ENCODE measurements around the gene SLC66A2. TPM values are rescaled to one million over a fixed set of nuclear protein-coding genes. Genes with fewer than 3 reads are reported as not detected.
A peak's percentile ranks its signal among the peaks of the same experiment; 100 is the strongest.
"Not testable (repeated sequence)": the region's sequence is repeated elsewhere in the genome, so short reads cannot be mapped to it uniquely, and the experiment has no call there.

Gene SLC66A2
- total RNA-seq, 1 experiment from 2014 or later = 53.1 TPM

DNA sequence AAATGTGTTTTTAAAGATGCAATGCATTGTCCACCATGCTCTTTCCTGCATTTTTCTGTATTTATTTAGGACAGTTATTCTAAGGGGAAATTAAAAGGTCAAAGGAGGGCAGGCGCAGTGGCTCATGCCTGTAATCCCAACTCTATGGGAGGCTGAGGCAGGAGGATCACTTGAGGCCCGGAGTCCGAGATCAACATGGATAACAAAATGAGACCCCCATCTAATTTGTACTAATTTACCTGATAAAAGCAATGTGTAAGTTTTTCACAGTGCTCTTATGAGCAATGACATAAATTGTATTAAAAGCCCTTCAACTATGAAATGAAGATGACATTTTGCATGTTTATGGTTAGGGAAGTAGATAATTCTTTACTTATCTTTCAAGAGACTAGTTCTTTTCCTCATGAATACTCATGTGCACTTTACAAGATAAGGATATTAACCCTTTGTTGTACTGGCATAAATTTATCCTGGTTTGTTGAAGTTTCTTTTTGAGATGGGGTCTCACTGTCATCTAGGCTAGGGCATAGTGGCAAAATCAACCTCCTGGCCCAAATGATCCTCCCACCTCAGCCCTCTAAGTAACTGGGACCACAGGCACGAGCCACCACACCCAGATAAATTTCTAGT, 22.7 kb upstream of the SLC66A2 start:
- Histone ChIP-seq H3K9me3 (no peaks in the 10 kb centered on the region), H3K27me3 (no peaks in the 10 kb centered on the region), H3K4me3 (no peak overlapping the region), H3K36me3 (peaks cover 68% of the 10 kb centered on the region)
- no peak for DNase-seq

DNA sequence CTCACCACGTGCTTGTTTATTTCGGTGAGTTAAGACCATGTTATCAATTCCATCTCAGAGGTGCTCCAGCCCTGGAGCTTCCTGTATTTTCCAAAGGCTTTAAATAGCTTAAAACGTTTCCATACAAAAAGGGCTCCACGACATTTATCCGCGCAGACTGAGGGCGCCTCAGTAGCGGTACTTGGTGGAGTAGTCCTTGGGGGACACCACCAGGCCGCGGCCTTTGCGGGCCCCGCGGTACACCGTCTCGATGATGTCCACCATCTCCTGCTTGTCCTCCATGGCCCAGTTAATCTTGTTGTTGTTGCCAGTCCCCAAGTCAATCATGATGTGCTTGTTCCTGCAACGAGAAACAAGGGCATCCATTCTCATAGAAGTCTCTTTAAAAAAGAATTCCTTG, 22.1 kb upstream of the SLC66A2 start:
- peaks cover 65% of the 10 kb centered on the region for H3K36me3 ChIP-seq
- no peaks in the 10 kb centered on the region for H3K9me3 ChIP-seq
- no peak overlapping the region for H3K4me3 ChIP-seq
- no peaks in the 10 kb centered on the region for H3K27me3 ChIP-seq
- no peak for DNase-seq

DNA sequence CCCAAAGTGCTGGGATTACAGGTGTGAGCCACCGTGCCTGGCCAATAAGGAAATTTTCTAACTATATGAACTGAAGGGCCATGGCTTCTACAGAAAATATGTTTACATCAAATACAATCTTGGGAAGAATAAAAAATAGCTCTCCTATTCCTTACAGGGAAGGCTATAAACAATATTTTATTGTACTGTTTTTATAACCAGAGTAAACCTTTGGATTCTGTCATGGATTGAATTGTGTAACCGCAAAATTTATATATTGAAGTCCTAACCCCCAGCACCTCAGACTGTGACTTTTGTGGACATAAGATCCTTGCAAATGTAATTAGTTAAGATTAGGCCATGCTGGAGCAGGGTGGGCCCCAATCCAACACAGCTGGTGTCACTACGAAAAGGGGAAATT, 21.3 kb upstream of the SLC66A2 start:
- Histone ChIP-seq H3K36me3 (peaks cover 65% of the 10 kb centered on the region), H3K27me3 (no peaks in the 10 kb centered on the region), H3K9me3 (no peaks in the 10 kb centered on the region), H3K4me3 (no peak overlapping the region)
- DNase-seq = no peak

DNA sequence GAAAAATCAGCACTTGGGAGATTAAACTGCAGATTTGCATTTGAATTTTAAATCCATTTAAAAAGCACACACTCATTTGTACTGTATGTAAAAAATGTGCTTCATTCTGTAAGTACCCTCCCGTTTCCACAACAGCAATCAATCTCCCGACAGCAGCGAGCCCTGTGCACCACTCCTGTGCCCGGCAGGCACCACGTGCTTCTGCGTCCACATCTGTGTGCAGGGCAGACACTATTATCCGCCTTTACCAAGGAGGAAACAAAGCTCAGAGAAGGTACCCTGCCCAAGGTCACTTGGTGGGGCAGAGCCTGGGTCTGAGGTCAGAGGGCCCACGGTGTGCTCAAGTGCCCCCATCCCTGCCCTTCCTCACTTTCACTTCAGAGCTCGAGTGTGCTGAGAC, 20.5 kb upstream of the SLC66A2 start:
- DNase-seq = no peak
- Histone ChIP-seq H3K9me3 (no peaks in the 10 kb centered on the region), H3K27me3 (no peaks in the 10 kb centered on the region), H3K36me3 (peaks cover 61% of the 10 kb centered on the region), H3K4me3 (no peak overlapping the region)

DNA sequence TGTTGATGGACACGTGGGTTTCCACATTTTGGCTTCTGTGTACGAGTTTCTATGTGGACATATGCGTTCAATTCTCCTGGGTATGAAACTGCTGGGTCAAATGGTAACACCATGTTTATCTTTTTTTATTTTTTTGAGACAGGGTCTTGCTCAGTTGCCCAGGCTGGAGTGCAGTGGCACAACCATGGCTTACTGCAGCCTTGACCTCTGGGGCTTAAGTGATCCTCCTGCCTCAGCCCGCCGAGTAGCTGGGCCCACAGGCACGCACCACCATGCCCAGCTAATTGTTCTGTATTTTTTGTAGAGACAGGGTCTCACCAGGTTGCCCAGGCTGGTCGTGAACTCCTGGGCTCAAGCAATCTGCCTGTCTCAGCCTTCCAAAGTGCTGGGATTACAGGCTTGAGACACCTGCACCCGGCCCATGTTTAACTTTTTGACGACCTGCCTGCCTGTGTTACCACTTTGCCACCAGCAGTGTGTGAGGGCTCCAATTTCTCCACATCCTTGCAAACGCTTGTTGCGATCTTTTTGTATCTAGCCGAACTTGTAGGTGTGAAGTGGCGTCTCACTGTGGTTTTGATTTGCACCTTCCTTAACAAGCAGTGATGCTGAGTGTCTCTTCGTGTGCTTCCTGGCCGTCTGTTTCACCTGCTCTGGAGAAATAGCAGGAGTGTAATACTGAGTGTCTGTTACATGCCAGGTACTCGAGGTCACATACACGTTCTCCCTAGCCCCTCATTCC, 19.9 kb upstream of the SLC66A2 start:
- H3K4me3 ChIP-seq = no peak overlapping the region
- DNase-seq = no peak

DNA sequence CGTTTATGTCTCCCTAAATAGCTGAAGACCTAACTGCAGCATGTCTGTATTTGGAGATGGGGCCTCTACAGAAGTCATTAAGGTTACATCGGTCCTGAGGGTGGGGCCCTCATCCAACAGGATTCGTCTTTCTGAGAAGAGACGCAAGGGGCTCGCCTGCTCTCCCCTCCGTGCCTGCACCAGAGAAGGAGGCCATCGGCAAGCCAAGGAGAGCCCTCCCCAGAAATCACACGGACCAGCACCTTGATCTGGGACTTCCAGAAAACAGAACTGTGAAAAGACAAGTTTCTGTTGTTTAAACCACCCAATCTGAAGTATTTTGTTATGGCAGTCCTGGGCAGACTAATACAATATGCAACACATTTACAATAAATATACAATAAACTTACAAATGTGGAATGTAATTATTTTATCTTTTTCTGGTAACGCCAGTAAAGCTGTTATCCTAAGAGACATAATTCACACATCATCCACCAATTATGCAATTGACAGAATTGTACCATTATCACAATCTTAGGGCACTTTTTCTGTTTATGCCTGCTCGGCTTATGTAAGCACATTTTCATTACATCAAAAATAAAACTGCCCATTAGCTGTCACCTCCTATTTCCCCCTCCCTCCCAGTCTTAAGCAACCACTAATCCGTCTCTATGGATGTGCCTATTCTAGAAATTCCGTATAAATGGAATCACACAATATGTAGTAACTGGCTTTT, 19.1 kb upstream of the SLC66A2 start:
- no peak for DNase-seq
- Histone ChIP-seq H3K27me3 (no peaks in the 10 kb centered on the region), H3K9me3 (no peaks in the 10 kb centered on the region), H3K36me3 (peaks cover 51% of the 10 kb centered on the region), H3K4me3 (no peak overlapping the region)

More for the DNA sequence above, 19.9 kb upstream of the SLC66A2 start:
- Histone ChIP-seq H3K36me3 (peaks cover 58% of the 10 kb centered on the region), H3K27me3 (no peaks in the 10 kb centered on the region), H3K9me3 (no peaks in the 10 kb centered on the region)

DNA sequence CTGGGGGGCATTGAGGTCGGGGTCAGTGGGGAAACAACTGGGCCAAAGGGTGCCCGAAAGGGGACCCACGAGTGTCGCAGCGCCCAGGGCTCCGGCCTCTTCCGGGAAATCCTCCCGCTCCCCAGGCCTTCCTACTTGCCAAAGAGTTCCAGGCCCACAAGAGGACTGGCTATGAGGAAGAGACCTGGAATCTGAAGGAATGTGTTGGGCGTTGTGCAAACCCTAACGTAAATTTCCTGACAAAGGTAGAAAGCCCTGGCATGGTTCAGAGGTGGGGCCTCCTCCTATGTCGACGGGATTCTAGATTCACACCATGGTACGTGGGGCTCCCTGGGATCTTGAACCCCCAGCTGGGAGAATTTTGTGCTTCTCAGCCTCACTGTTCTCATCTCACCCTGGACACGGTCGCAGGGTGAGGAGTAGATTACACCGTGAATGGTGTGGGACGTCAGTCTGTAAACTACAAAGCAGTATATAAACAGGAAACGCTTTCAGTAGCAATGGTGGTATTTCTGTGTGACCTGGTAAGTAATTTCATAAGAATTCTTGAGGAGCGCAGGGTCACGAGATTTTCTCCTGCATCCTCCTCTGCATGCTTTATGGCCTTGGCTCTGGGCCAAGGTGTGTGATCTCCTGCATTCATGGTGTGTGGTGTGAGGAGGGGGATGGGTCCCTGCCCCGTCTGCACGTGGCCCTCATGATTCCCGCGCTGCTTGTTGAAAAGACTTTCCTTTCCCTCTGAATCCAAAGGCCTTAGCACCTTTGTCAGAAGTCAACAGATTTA, 13.9 kb upstream of the SLC66A2 start:
- DNase-seq = no peak
- Histone ChIP-seq H3K36me3 (peaks cover 3% of the 10 kb centered on the region), H3K9me3 (no peaks in the 10 kb centered on the region), H3K4me3 (no peak overlapping the region), H3K27me3 (no peaks in the 10 kb centered on the region)

DNA sequence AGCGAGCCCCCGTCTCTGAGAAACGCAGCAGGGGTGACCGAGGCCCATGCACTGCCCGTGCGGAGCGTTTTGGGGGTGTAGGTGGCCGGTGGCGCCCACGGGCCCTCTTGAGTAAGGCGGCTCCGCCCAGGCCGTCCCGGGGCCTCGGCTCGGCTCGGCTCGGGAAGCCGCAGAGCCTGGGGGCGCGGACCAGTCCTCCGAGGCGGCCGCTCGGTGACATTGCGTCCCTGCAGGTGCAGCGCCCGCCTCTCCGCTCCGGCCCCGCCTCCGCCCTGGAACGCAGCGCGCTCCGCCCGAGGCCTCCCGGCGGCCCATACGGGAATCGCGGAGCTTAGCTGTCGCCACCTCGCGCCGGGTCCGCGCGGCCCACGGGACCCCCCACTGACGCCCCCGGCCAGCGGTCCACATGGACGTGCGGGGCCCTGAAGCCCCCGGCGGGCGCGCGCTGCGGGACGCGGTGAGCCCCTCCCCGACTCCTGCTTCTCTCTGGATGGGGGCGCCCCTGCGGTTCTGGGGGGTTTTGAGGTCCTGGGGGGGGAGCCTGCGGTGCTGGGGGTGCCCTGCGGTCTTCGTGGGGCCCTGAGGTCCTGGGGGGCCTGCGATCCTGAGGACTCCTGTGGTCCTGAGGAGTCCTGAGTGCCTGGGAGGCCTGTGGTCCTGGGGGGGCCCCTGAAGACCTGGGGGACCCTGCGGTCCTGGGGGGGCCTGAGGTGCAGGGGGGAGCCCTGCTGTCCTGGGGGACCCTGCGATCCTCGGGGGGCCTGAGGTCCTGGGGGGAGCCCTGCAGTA, 13.1 kb upstream of the SLC66A2 start, which contains the start of gene HSBP1L1:
Gene HSBP1L1 (plus strand): TSS at position 314 of the 789 bp plus-strand sequence. CDS start 93 bp downstream, at position 407.
- Histone ChIP-seq H3K36me3 (no peaks in the 10 kb centered on the region), H3K27me3 (no peaks in the 10 kb centered on the region), H3K4me3 (no peak within 1 kb of the TSS), H3K9me3 (no peaks in the 10 kb centered on the region)
- DNase-seq = no peak

DNA sequence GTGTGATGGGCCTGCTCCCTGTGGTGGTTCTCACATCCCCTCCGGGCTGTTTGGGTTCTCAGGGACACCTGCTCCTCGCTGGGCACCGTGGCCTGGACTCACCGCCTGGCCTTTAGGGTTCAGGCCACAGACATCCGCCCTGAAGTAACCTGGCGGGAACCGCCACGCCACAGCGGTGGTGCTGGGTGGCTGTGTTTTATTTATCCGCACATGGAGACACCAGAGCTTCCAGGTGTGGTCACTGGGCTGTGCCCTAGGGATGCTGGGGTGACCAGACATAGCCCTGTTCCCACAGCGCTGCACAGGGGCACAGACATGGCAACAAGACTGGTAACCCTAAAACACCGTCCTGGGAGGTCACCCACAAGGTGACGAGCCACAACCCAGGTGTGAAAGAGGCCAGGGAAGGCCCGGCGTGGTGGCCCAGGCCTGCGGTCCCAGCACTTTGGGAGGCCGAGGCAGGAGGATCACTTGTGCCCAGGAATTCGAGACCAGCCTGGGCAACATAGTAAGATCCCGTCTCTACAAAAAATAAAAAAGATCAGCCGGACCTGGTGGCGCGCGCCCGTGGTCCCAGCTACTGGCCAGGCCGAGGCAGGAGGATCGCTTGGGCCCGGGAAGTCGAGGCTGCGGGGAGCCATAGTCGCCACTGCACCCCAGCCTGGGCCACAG, 12.3 kb upstream of the SLC66A2 start:
- DNase-seq = no peak
- no peaks in the 10 kb centered on the region for H3K36me3 ChIP-seq
- H3K4me3 ChIP-seq = no peak overlapping the region
- H3K27me3 ChIP-seq = no peaks in the 10 kb centered on the region
- H3K9me3 ChIP-seq = no peaks in the 10 kb centered on the region

DNA sequence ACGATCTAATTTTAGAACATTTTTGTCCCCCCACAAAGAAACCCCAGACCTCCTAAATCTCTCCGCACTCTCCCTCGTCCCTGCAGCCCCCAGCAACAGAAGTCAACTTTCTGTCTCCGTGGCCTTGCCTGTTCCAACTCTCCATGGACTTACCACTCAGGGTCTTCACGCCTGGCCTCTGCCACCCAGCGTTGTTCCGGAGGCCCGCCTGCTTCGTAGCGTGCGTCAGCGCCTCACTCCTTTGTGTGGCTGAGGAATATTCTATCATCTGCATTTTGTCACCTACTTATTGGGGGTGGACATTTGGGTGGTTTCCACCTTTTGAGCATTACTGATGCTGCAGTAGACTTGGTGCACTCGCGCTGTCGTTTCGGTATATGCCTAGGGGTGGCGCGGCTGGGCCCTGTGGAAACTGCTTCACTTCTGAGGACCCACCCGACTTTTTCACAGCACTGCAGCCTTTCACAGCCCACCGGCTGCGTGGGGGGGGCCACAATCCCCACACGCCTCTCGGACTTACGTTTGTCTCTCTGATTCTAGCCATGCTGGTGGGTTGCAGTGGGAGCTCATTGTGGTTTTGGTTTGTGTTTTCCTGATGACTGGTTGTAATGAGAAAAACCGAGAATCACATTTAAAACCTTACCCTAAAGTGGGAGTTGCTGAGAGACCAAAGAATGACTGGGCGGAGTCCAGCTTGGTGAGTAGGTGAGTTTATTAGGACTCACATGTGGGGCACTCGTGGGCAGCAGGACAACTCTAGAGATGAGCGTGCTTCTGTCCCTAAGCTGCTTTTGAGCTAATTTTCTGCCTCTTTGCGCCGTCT, 11.6 kb upstream of the SLC66A2 start:
- no peak overlapping the region for H3K4me3 ChIP-seq
- no peaks in the 10 kb centered on the region for H3K9me3 ChIP-seq
- H3K27me3 ChIP-seq = no peaks in the 10 kb centered on the region
- DNase-seq = no peak
- no peaks in the 10 kb centered on the region for H3K36me3 ChIP-seq

DNA sequence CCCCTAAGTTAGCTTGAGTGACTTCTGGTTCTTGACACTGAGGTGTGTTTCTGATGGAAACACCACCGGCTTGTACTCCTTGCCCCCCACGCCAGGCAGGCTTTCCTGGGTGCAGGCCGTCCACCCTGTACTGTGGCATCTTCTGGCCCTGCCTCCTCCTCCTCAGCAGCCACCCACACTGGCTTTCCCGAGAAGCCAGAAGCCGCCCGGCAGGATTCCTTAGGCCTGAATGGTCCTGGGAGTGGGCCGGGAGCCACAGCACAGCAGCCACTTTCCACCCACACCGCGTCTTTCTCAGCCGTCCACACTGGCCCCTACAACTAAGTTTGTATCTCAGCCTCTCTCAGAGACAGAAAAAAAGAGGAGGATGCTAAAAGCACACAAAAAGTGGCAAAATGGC, 10.9 kb upstream of the SLC66A2 start:
- H3K36me3 ChIP-seq = no peaks in the 10 kb centered on the region
- H3K27me3 ChIP-seq = no peaks in the 10 kb centered on the region
- H3K4me3 ChIP-seq = no peak overlapping the region
- peak; percentile 61 for DNase-seq
- no peaks in the 10 kb centered on the region for H3K9me3 ChIP-seq

DNA sequence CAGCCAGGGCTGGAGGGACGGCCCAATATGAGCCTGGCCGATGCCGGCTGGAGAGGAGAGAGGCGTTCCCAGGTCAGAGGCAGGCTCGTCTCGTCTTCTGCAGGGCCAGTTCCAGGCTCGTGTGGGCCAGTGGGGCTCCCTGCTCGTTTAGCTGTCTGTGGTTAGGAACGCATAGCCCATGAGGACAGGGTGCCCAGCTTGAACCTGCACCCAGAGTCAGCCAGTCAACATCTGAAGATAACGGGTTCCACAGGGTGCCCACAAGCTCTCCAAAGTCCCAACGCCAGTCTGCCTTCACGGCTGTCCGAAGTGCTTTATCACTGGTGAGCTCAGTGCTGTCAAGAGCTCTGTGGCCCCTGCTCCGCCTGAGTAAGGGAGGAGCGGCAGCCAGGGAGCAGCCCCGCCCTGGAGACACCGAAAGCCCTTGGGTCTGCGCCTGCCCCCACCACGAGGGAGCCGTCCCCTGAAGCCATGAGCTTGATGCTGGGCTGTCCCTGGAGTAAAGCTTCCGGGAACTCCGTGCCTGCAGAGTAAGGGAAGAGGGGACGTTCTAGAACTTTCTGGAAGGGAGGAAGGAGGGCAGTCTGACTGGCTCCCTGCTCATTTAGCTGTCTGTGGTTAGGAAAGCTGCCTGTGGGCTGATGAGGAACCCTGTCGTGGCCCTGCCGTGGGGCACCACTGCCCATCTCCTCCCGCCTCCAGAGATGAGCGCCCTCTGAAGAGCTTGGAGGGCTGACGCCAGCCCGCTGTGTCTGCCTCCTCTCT, 10.3 kb upstream of the SLC66A2 start:
- Histone ChIP-seq H3K9me3 (no peaks in the 10 kb centered on the region), H3K4me3 (no peak overlapping the region), H3K36me3 (no peaks in the 10 kb centered on the region), H3K27me3 (no peaks in the 10 kb centered on the region)
- no peak for DNase-seq

DNA sequence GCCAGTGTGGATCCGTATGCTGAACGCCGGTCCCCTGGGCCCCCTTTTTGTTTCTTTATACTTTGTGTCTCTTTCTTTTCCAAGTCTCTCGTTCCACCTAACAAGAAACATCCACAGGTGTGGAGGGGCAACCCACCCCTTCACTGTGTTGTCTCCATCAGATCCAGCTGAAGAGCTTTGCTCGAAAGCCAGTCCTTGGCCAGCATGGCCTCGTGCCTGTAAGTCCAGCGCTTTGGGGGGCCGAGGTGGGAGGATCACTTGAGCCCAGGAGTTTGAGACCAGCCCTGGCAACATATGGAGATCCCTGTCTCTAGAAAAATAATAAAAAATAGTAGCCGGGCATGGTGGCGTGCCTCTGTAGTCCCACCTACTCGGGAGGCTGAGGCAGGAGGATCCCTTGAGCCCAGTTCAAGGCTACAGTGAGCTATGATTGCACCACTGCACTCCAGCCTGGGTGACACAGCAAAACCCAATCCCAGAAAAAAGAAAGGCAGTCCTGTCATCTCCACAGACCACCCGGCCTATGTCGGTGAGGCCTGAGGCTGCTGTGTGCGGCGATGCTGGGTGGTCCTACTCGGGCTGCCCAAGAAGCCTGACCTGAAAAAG, 9.6 kb upstream of the SLC66A2 start:
- Histone ChIP-seq H3K4me3 (no peak overlapping the region), H3K9me3 (no peaks in the 10 kb centered on the region), H3K36me3 (no peaks in the 10 kb centered on the region), H3K27me3 (no peaks in the 10 kb centered on the region)
- no peak for DNase-seq

DNA sequence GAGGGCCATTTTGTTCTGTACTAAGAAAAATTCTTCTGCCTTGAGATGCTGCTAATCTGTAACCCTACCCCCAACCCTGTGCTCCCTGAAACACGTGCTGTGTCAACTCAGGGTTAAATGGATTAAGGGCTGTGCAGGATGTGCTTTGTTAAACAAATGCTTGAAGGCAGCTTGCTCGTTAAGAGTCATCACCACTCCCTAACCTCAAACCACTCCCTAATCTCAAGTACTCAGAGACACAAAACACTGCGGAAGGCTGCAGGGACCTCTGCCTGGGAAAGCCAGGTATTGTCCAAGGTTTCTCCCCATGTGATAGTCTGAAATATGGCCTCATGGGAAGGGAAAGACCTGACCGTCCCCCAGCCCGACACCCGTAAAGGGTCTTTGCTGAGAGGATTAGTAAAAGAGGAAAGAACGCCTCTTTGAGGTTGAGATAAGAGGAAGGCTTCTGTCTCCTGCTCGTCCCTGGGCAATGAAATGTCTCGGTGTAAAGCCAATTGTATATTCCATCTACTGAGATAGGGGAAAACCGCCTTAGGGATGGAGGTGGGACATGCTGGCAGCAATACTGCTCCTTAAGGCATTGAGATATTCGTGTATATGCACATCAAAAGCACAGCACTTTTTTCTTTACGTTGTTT, 8.8 kb upstream of the SLC66A2 start:
- DNase-seq, H3K9me3 ChIP-seq, H3K27me3 ChIP-seq, H3K36me3 ChIP-seq, H3K4me3 ChIP-seq: not testable (repeated sequence)

All from MG63 (cell line).